Uterus (tissue), 2 donors: Measurements from ENCODE around the gene SGMS1.

Source experiments
- CTCF ChIP-seq, 4 experiments: fragments of 200-600 bp in 2 of 4; fragments of 450-650 bp in 2 of 4; sonication (generic) in 2 of 4; IDR thresholded peaks; one replicate each; pipeline ENCODE4 v1.5.1; 2016 to 2019; ENCODE audit warnings: antibody characterized with exemption in 4 of 4, mild to moderate bottlenecking in 2 of 4, moderate library complexity in 1 of 4
- POLR2A ChIP-seq, 2 donors: fragments of 450-650 bp; IDR thresholded peaks; one replicate each; pipeline ENCODE4 v1.6.1; 2016; ENCODE audit warnings: antibody characterized with exemption in 2 of 2, mild to moderate bottlenecking in 1 of 2, moderate library complexity in 1 of 2

- no peak for TF ChIP-seq CTCF (IDR thresholded peaks at IDR 0.05)
- TF ChIP-seq POLR2A (IDR thresholded peaks at IDR 0.05), result no peak
Observed at GRCh38 chr10:50404021-50404773, 219.6 kb downstream of the SGMS1 start.
